ENCODE data around the gene EOLA1. TPM values are rescaled to one million over a fixed set of nuclear protein-coding genes. Genes with fewer than 3 reads are reported as not detected.

The EOLA1 gene
- total RNA-seq, 1 donor from 2014 or later = 18.1 TPM

GRCh38 chrX:149563359-149563758 lies 22.5 kb downstream of the EOLA1 start:
- no peak for TF ChIP-seq CTCF (IDR thresholded peaks at IDR 0.05)
- DNase-seq (ENCODE audit: extremely low spot score, unreplicated experiment) = peak; percentile 63
- H3K4me1 Mint-ChIP-seq (ENCODE audit: unreplicated experiment) = no peaks in the 10 kb centered on the region
- H3K4me3 Mint-ChIP-seq (ENCODE audit: unreplicated experiment) = no peak overlapping the region
- H3K27me3 Mint-ChIP-seq (ENCODE audit: unreplicated experiment) = no peaks in the 10 kb centered on the region
- no peaks in the 10 kb centered on the region for H3K36me3 Mint-ChIP-seq (ENCODE audit: unreplicated experiment)
- H3K27ac Mint-ChIP-seq (ENCODE audit: unreplicated experiment) = no peak overlapping the region
- no peaks in the 10 kb centered on the region for H3K9me3 Mint-ChIP-seq (ENCODE audit: unreplicated experiment)

DNA sequence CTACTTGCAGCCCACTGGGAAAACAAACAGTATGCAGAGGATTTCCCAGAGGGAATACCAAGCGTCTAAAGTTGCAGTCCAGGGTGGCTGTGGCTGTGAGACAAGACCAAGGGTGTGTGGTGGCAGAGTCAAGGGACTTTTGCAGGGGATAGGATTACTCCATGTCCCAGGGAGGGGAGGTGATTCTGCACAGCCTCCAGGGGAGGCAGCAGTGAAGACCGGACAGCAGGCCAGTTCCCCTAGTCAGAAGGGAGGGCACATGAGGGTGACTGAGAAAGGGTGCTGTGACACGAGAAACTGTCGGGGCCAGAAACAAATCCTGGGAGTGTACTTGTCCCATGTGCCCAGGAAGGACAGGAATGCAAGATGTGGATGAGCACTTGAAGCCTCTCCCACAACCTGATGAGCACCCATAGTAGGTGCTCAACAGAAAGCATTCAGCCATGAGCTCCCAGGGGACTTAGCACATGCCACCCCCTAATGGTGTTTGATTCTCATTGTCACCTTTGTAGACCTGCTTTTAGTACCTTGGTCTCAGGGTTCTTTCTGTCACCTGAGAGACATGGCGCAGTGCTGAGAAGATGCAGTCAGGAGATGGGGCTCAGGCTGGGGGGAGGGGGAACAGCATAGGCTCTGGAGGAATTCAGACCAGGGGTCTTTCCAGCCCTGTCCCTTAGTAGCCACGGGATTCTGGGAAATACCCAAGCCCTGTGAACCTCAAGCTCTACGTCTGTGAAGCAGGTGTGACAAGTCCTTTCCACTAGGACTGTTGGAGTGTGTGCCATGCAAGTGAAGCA lies 27.0 kb downstream of the EOLA1 start:
- Mint-ChIP-seq H3K36me3 (ENCODE audit: unreplicated experiment) (no peaks in the 10 kb centered on the region), H3K4me3 (ENCODE audit: unreplicated experiment) (no peak overlapping the region)
- no peak for TF ChIP-seq CTCF (IDR thresholded peaks at IDR 0.05)

GRCh38 chrX:149568701-149569296 lies 28.0 kb downstream of the EOLA1 start:
- Mint-ChIP-seq H3K4me3 (ENCODE audit: unreplicated experiment) (no peak overlapping the region), H3K36me3 (ENCODE audit: unreplicated experiment) (no peaks in the 10 kb centered on the region), H3K27me3 (ENCODE audit: unreplicated experiment) (no peaks in the 10 kb centered on the region), H3K27ac (ENCODE audit: unreplicated experiment) (no peak overlapping the region), H3K9me3 (ENCODE audit: unreplicated experiment) (peaks cover 4% of the 10 kb centered on the region), H3K4me1 (ENCODE audit: unreplicated experiment) (peaks cover 10% of the 10 kb centered on the region)
- DNase-seq (ENCODE audit: extremely low spot score, unreplicated experiment) = peak; percentile 25
- TF ChIP-seq CTCF (IDR thresholded peaks at IDR 0.05) = no peak

More for the DNA sequence above, 27.0 kb downstream of the EOLA1 start:
- Mint-ChIP-seq H3K27me3 (ENCODE audit: unreplicated experiment) (no peaks in the 10 kb centered on the region), H3K9me3 (ENCODE audit: unreplicated experiment) (peaks cover 4% of the 10 kb centered on the region), H3K27ac (ENCODE audit: unreplicated experiment) (no peak overlapping the region), H3K4me1 (ENCODE audit: unreplicated experiment) (peaks cover 7% of the 10 kb centered on the region)
- DNase-seq (ENCODE audit: extremely low spot score, unreplicated experiment) = peak; percentile 56

DNA sequence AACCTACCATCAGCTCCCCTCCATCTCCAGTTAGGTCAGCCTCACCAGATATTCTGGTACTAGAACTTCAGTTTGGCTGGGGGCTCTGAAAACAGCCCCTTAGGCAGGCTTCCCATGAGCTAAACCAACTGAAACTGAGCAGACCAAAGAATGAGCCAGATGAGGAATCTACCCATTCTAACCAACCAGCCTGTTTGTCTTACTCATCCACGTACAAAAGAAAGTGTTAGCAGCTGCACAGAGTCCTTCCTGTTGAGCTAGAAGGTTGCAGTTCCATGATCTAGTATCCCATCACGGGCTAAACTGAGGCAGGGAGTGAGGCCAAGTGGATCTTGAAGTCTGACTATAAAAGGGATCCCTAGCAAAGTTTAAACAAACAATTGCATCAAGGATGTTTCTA lies 29.0 kb downstream of the EOLA1 start:
- Mint-ChIP-seq H3K4me3 (ENCODE audit: unreplicated experiment) (no peak overlapping the region), H3K9me3 (ENCODE audit: unreplicated experiment) (peaks cover 4% of the 10 kb centered on the region), H3K36me3 (ENCODE audit: unreplicated experiment) (no peaks in the 10 kb centered on the region), H3K27ac (ENCODE audit: unreplicated experiment) (no peak overlapping the region), H3K27me3 (ENCODE audit: unreplicated experiment) (no peaks in the 10 kb centered on the region), H3K4me1 (ENCODE audit: unreplicated experiment) (peaks cover 10% of the 10 kb centered on the region)
- TF ChIP-seq CTCF (IDR thresholded peaks at IDR 0.05) = no peak
- DNase-seq (ENCODE audit: extremely low spot score, unreplicated experiment) = no peak

- H3K9me3 Mint-ChIP-seq (ENCODE audit: unreplicated experiment) = peaks cover 4% of the 10 kb centered on the region
- DNase-seq (ENCODE audit: extremely low spot score, unreplicated experiment) = no peak
- H3K4me3 Mint-ChIP-seq (ENCODE audit: unreplicated experiment) = no peak overlapping the region
- H3K4me1 Mint-ChIP-seq (ENCODE audit: unreplicated experiment) = peaks cover 10% of the 10 kb centered on the region
- H3K36me3 Mint-ChIP-seq (ENCODE audit: unreplicated experiment) = no peaks in the 10 kb centered on the region
- H3K27me3 Mint-ChIP-seq (ENCODE audit: unreplicated experiment) = no peaks in the 10 kb centered on the region
- H3K27ac Mint-ChIP-seq (ENCODE audit: unreplicated experiment) = no peak overlapping the region
- TF ChIP-seq CTCF (IDR thresholded peaks at IDR 0.05) = no peak
Observed at GRCh38 chrX:149570668-149571067, 29.9 kb downstream of the EOLA1 start.
